GM23338 (cell line): Measurements from ENCODE around the gene LAD1. TPM values are rescaled to one million over a fixed set of nuclear protein-coding genes. Genes with fewer than 3 reads are reported as not detected.

Source experiments
- ATAC-seq: fragments of 200-7000 bp; cut with Tn5 transposase; 3 replicates; pipeline ENCODE4 v1.9.1; 2020
- DNase-seq: peaks from one replicate; pipeline ENCODE4 v3.0.0-alpha.2; 2015; ENCODE audit warnings: low spot score
- H2AFZ ChIP-seq: fragments of 200-600 bp; sonication (generic); 2 replicates; pipeline ENCODE4 v1.8.0; 2016; ENCODE audit warnings: antibody characterized with exemption, mild to moderate bottlenecking, moderate library complexity
- H3F3A ChIP-seq: fragments of 200-600 bp; sonication (generic); replicated peaks from 2 replicates; pipeline ENCODE4 v1.8.0; 2017; ENCODE audit warnings: antibody characterized with exemption, mixed run types, low read depth
- H3K27ac ChIP-seq: fragments of 200-600 bp; sonication (generic); 2 replicates; pipeline ENCODE4 v1.6.1; 2016; ENCODE audit warnings: low read depth
- H3K27me3 ChIP-seq: fragments of 200-600 bp; sonication (generic); 2 replicates; pipeline ENCODE4 v1.8.0; 2016; ENCODE audit warnings: mild to moderate bottlenecking, mixed run types, moderate library complexity; ENCODE audit not compliant: insufficient read depth
- H3K36me3 ChIP-seq: fragments of 200-600 bp; sonication (generic); 2 replicates; pipeline ENCODE4 v1.8.0; 2016; ENCODE audit warnings: mild to moderate bottlenecking; ENCODE audit not compliant: insufficient read depth
- H3K4me1 ChIP-seq: fragments of 200-600 bp; sonication (generic); 2 replicates; pipeline ENCODE4 v1.8.0; 2016; ENCODE audit warnings: mild to moderate bottlenecking, moderate library complexity; ENCODE audit not compliant: insufficient read depth
- H3K4me2 ChIP-seq: fragments of 200-600 bp; sonication (generic); 2 replicates; pipeline ENCODE4 v1.7.1; 2017; ENCODE audit warnings: mixed run types
- H3K4me3 ChIP-seq: fragments of 200-600 bp; sonication (generic); 2 replicates; pipeline ENCODE4 v1.6.1; 2016; ENCODE audit warnings: mixed run types
- H3K79me2 ChIP-seq: fragments of 200-600 bp; sonication (generic); replicated peaks from 2 replicates; pipeline ENCODE4 v1.8.0; 2017; ENCODE audit warnings: mild to moderate bottlenecking; ENCODE audit not compliant: insufficient read depth
- H3K9me2 ChIP-seq: fragments of 200-600 bp; sonication (generic); 2 replicates; pipeline ENCODE4 v1.8.0; 2017; ENCODE audit not compliant: insufficient read depth
- H4K20me1 ChIP-seq: fragments of 200-600 bp; sonication (generic); replicated peaks from 2 replicates; pipeline ENCODE4 v1.8.0; 2017; ENCODE audit warnings: mild to moderate bottlenecking; ENCODE audit not compliant: insufficient read depth
- H3K27ac Mint-ChIP-seq: 2 replicates; pipeline ENCODE4 v1.8.0; 2020; ENCODE audit warnings: inconsistent platforms, mild to moderate bottlenecking, moderate library complexity, mixed read lengths
- H3K27me3 Mint-ChIP-seq: 3 replicates; pipeline ENCODE4 v1.8.0; 2022; ENCODE audit warnings: low read depth, mild to moderate bottlenecking, moderate library complexity, mixed read lengths, inconsistent platforms; ENCODE audit not compliant: insufficient read depth, poor library complexity
- H3K36me3 Mint-ChIP-seq: 3 replicates; pipeline ENCODE4 v1.8.0; 2021; ENCODE audit warnings: low read depth, mild to moderate bottlenecking, inconsistent platforms, moderate library complexity, mixed read lengths
- H3K4me1 Mint-ChIP-seq: 3 replicates; pipeline ENCODE4 v1.8.0; 2020; ENCODE audit warnings: mild to moderate bottlenecking, inconsistent platforms, mixed read lengths
- H3K4me3 Mint-ChIP-seq: 3 replicates; pipeline ENCODE4 v1.8.0; 2021; ENCODE audit warnings: moderate library complexity, mild to moderate bottlenecking, inconsistent platforms, mixed read lengths
- H3K9me3 Mint-ChIP-seq: 3 replicates; pipeline ENCODE4 v1.8.0; 2020; ENCODE audit warnings: moderate library complexity, mild to moderate bottlenecking, inconsistent platforms, mixed read lengths
- CREB1 ChIP-seq: fragments of 250-450 bp; sonication (Bioruptor Pico); IDR thresholded peaks from 2 replicates; pipeline ENCODE4 v1.5.0; 2020; ENCODE audit warnings: low read depth, mild to moderate bottlenecking, moderate library complexity
- EZH2 ChIP-seq: fragments of 200-600 bp; sonication (generic); IDR thresholded peaks from one replicate; pipeline ENCODE4 v1.8.0; 2017; ENCODE audit warnings: antibody characterized with exemption, mild to moderate bottlenecking, low read depth; ENCODE audit not compliant: unreplicated experiment
- EZH2phosphoT487 ChIP-seq: fragments of 200-600 bp; sonication (generic); IDR thresholded peaks from one replicate; pipeline ENCODE4 v1.8.1; 2018; ENCODE audit warnings: antibody characterized with exemption; ENCODE audit not compliant: unreplicated experiment
- JUNB ChIP-seq: IDR thresholded peaks from one replicate; pipeline ENCODE4 v1.6.1; 2016; ENCODE audit warnings: antibody characterized with exemption; ENCODE audit not compliant: unreplicated experiment
- NANOG ChIP-seq: IDR thresholded peaks from 2 replicates; pipeline ENCODE4 v1.6.1; 2016; ENCODE audit warnings: antibody characterized with exemption, borderline replicate concordance
- POLR2AphosphoS5 ChIP-seq: IDR thresholded peaks from 2 replicates; pipeline ENCODE4 v1.6.1; 2016; ENCODE audit warnings: antibody characterized with exemption, low read depth
- STAT1 ChIP-seq: IDR thresholded peaks from one replicate; pipeline ENCODE4 v1.6.1; 2016; ENCODE audit warnings: antibody characterized with exemption; ENCODE audit not compliant: unreplicated experiment
- ZNF114 ChIP-seq: fragments of 250-450 bp; sonication (Bioruptor Pico); IDR thresholded peaks from 2 replicates; pipeline ENCODE4 v1.5.0; 2020; ENCODE audit warnings: mild to moderate bottlenecking, moderate library complexity
- ZNF331 ChIP-seq: fragments of 250-450 bp; sonication (Bioruptor Pico); IDR thresholded peaks from 2 replicates; pipeline ENCODE4 v1.5.0; 2020; ENCODE audit warnings: low read depth, mild to moderate bottlenecking, moderate library complexity
- polyA plus RNA-seq: library from polyadenylated mRNA; unstranded; fragments of >200 nt; fragmentation: Nextera tagmentation; extraction: Ambion mirVana; gene quantifications from 2 replicates; pipeline ENCODE4 v1.2.1, GENCODE V29; 2016
- total RNA-seq: library from RNA; depleted of rRNA; stranded (reverse); fragments of >200 nt; shearing (Covaris generic); gene quantifications from 2 replicates; pipeline ENCODE4 v1.2.3, GENCODE V29; 2014
- TF ChIP-seq, protein P1 (sequence below): IDR thresholded peaks from one replicate; pipeline ENCODE4 v1.6.1; 2018; ENCODE audit warnings: antibody characterized with exemption; ENCODE audit not compliant: unreplicated experiment
- TF ChIP-seq, protein P2 (sequence below), 2 experiments: fragments of 200-600 bp in 1 of 2; sonication (generic) in 1 of 2; conservative IDR thresholded peaks; 2 replicates each; pipeline versions ENCODE4 v1.5.1 to v1.6.1; 2016 to 2017; ENCODE audit warnings: antibody characterized with exemption in 2 of 2, low read depth in 2 of 2, mild to moderate bottlenecking in 2 of 2, moderate library complexity in 1 of 2
- TF ChIP-seq, protein P3 (sequence below): fragments of 250-450 bp; sonication (Bioruptor Pico); IDR thresholded peaks from 2 replicates; pipeline ENCODE4 v1.5.0; 2020; ENCODE audit warnings: mild to moderate bottlenecking, moderate library complexity
- TF ChIP-seq, protein P4 (sequence below): IDR thresholded peaks from 2 replicates; pipeline ENCODE4 v1.6.1; 2016; ENCODE audit warnings: antibody characterized with exemption

LAD1 gene
- total and polyA plus RNA-seq, 2 experiments from 2014 or later, result 17.6 to 18.9 TPM

DNA sequence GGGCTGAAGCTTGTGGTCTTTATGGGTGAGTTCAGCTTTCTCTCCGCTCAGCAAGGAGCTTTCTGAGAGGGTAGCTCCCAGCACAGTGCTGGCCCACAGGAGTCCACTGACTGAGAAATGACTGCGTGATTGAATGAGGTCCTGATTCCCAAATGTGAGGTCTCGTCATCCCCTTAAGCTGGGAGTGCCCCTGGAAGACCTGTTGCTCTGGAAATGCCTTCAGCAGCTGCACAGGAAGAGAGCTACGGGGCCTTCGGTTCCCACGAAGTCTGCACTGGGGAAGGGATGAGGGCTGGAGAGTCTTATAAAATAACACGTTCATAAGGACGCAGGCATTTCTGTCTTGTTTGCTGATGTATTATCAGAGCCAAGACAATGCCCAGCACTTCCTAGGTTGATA is 35.7 kb downstream of the LAD1 start:
- Histone ChIP-seq H3K27ac (no peak overlapping the region), H3K9me2 (no peaks in the 10 kb centered on the region), H3K4me2 (no peak overlapping the region), H3K4me3 (no peak overlapping the region), H3F3A (no peaks in the 10 kb centered on the region), H3K4me1 (peaks cover 9% of the 10 kb centered on the region), H2AFZ (no peak overlapping the region), H4K20me1 (no peaks in the 10 kb centered on the region), H3K27me3 (no peaks in the 10 kb centered on the region), H3K36me3 (no peaks in the 10 kb centered on the region), H3K79me2 (no peaks in the 10 kb centered on the region)
- Mint-ChIP-seq H3K27me3 (peaks cover 25% of the 10 kb centered on the region), H3K36me3 (no peaks in the 10 kb centered on the region), H3K9me3 (no peaks in the 10 kb centered on the region), H3K4me1 (peaks cover 16% of the 10 kb centered on the region), H3K27ac (no peak overlapping the region), H3K4me3 (no peak overlapping the region)
- DNase-seq (no peak), ATAC-seq (no peak)
- no peak for TF ChIP-seq POLR2AphosphoS5
- TF ChIP-seq, protein P1, sequence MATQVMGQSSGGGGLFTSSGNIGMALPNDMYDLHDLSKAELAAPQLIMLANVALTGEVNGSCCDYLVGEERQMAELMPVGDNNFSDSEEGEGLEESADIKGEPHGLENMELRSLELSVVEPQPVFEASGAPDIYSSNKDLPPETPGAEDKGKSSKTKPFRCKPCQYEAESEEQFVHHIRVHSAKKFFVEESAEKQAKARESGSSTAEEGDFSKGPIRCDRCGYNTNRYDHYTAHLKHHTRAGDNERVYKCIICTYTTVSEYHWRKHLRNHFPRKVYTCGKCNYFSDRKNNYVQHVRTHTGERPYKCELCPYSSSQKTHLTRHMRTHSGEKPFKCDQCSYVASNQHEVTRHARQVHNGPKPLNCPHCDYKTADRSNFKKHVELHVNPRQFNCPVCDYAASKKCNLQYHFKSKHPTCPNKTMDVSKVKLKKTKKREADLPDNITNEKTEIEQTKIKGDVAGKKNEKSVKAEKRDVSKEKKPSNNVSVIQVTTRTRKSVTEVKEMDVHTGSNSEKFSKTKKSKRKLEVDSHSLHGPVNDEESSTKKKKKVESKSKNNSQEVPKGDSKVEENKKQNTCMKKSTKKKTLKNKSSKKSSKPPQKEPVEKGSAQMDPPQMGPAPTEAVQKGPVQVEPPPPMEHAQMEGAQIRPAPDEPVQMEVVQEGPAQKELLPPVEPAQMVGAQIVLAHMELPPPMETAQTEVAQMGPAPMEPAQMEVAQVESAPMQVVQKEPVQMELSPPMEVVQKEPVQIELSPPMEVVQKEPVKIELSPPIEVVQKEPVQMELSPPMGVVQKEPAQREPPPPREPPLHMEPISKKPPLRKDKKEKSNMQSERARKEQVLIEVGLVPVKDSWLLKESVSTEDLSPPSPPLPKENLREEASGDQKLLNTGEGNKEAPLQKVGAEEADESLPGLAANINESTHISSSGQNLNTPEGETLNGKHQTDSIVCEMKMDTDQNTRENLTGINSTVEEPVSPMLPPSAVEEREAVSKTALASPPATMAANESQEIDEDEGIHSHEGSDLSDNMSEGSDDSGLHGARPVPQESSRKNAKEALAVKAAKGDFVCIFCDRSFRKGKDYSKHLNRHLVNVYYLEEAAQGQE, result no peak
- TF ChIP-seq, protein P2, sequence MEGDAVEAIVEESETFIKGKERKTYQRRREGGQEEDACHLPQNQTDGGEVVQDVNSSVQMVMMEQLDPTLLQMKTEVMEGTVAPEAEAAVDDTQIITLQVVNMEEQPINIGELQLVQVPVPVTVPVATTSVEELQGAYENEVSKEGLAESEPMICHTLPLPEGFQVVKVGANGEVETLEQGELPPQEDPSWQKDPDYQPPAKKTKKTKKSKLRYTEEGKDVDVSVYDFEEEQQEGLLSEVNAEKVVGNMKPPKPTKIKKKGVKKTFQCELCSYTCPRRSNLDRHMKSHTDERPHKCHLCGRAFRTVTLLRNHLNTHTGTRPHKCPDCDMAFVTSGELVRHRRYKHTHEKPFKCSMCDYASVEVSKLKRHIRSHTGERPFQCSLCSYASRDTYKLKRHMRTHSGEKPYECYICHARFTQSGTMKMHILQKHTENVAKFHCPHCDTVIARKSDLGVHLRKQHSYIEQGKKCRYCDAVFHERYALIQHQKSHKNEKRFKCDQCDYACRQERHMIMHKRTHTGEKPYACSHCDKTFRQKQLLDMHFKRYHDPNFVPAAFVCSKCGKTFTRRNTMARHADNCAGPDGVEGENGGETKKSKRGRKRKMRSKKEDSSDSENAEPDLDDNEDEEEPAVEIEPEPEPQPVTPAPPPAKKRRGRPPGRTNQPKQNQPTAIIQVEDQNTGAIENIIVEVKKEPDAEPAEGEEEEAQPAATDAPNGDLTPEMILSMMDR (conservative IDR thresholded peaks at IDR 0.05; ENCODE audit: low read depth in 2 of 2), result no peak
- TF ChIP-seq, protein P3, sequence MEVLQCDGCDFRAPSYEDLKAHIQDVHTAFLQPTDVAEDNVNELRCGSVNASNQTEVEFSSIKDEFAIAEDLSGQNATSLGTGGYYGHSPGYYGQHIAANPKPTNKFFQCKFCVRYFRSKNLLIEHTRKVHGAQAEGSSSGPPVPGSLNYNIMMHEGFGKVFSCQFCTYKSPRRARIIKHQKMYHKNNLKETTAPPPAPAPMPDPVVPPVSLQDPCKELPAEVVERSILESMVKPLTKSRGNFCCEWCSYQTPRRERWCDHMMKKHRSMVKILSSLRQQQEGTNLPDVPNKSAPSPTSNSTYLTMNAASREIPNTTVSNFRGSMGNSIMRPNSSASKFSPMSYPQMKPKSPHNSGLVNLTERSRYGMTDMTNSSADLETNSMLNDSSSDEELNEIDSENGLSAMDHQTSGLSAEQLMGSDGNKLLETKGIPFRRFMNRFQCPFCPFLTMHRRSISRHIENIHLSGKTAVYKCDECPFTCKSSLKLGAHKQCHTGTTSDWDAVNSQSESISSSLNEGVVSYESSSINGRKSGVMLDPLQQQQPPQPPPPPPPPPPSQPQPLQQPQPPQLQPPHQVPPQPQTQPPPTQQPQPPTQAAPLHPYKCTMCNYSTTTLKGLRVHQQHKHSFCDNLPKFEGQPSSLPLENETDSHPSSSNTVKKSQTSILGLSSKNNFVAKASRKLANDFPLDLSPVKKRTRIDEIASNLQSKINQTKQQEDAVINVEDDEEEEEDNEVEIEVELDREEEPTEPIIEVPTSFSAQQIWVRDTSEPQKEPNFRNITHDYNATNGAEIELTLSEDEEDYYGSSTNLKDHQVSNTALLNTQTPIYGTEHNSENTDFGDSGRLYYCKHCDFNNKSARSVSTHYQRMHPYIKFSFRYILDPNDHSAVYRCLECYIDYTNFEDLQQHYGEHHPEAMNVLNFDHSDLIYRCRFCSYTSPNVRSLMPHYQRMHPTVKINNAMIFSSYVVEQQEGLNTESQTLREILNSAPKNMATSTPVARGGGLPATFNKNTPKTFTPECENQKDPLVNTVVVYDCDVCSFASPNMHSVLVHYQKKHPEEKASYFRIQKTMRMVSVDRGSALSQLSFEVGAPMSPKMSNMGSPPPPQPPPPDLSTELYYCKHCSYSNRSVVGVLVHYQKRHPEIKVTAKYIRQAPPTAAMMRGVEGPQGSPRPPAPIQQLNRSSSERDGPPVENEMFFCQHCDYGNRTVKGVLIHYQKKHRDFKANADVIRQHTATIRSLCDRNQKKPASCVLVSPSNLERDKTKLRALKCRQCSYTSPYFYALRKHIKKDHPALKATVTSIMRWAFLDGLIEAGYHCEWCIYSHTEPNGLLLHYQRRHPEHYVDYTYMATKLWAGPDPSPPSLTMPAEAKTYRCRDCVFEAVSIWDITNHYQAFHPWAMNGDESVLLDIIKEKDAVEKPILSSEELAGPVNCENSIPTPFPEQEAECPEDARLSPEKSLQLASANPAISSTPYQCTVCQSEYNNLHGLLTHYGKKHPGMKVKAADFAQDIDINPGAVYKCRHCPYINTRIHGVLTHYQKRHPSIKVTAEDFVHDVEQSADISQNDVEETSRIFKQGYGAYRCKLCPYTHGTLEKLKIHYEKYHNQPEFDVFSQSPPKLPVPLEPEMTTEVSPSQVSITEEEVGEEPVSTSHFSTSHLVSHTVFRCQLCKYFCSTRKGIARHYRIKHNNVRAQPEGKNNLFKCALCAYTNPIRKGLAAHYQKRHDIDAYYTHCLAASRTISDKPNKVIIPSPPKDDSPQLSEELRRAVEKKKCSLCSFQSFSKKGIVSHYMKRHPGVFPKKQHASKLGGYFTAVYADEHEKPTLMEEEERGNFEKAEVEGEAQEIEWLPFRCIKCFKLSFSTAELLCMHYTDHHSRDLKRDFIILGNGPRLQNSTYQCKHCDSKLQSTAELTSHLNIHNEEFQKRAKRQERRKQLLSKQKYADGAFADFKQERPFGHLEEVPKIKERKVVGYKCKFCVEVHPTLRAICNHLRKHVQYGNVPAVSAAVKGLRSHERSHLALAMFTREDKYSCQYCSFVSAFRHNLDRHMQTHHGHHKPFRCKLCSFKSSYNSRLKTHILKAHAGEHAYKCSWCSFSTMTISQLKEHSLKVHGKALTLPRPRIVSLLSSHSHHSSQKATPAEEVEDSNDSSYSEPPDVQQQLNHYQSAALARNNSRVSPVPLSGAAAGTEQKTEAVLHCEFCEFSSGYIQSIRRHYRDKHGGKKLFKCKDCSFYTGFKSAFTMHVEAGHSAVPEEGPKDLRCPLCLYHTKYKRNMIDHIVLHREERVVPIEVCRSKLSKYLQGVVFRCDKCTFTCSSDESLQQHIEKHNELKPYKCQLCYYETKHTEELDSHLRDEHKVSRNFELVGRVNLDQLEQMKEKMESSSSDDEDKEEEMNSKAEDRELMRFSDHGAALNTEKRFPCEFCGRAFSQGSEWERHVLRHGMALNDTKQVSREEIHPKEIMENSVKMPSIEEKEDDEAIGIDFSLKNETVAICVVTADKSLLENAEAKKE (CRISPR knock-in tag), result no peak
- TF ChIP-seq EZH2, result no peak
- no peak for TF ChIP-seq NANOG
- TF ChIP-seq, protein P4, sequence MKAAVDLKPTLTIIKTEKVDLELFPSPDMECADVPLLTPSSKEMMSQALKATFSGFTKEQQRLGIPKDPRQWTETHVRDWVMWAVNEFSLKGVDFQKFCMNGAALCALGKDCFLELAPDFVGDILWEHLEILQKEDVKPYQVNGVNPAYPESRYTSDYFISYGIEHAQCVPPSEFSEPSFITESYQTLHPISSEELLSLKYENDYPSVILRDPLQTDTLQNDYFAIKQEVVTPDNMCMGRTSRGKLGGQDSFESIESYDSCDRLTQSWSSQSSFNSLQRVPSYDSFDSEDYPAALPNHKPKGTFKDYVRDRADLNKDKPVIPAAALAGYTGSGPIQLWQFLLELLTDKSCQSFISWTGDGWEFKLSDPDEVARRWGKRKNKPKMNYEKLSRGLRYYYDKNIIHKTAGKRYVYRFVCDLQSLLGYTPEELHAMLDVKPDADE, result no peak
- no peak for TF ChIP-seq JUNB
- no peak for TF ChIP-seq STAT1
- no peak for TF ChIP-seq ZNF331 (CRISPR knock-in tag)
- TF ChIP-seq EZH2phosphoT487, result no peak
- no peak for TF ChIP-seq CREB1 (CRISPR knock-in tag)
- TF ChIP-seq ZNF114 (CRISPR knock-in tag), result no peak
